Fibroblast of peridontal ligament (primary cell): ENCODE measurements around the gene ADAMTS15.

ENCODE experiments used
- DNase-seq: peaks from one replicate; pipeline ENCODE4 v3.0.0-alpha.2; 2010; ENCODE audit errors: extremely low read depth

Gene ADAMTS15

DNA sequence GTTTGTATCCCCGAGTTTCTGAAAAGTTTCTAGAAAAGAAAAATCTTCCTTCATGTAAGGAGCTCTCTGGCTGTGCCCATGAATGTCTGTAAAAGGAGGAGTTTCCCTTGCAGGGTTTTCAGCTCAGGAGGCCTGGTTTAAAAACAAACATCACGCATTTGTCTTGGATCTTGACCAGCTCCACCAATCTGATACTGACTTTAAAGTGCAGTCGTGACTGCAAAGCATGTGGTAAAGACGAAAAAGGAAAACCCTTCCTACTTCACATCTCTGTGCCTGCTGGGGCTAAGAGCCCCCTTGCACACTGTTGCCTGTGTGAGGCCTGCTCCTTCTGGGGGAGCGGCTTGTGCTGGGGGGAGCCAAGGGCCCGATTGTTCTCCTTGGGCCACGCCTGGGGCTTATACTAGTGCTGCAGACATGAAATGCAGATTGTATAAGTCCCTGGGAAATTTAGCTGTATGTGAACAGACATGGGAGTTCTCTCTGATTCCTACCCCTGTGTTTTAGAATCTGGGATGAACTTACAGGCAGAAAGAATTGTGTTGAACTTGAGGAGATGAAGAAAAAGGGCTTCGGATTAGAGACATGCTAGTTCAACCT, 62.1 kb downstream of the ADAMTS15 start:
- DNase-seq, result peak; percentile 87

- DNase-seq, result no peak
Observed at GRCh38 chr11:130511765-130512164, 63.3 kb downstream of the ADAMTS15 start.

DNA sequence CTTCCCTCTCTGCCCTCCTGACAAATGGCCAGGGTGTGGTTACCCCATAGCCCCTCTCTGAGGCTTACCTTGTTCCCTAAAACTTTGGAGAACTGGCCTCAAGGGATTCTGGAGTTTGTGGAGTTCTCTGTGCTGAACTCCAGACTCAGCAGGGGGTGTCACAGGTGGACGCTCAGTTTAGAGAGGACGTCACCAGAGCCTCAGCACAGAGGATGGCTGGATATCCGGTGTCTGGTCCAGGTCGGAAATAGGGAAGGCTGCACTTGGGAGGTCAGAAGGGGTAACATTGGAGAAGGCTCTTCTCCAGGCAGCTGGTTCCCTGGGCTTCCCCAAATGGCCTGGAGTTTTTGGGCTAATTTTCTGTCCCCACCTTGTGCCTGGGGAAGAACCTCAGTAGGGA, 64.2 kb downstream of the ADAMTS15 start:
- DNase-seq, result no peak

- DNase-seq, result no peak
Observed at GRCh38 chr11:130513132-130513531, 64.7 kb downstream of the ADAMTS15 start.

DNA sequence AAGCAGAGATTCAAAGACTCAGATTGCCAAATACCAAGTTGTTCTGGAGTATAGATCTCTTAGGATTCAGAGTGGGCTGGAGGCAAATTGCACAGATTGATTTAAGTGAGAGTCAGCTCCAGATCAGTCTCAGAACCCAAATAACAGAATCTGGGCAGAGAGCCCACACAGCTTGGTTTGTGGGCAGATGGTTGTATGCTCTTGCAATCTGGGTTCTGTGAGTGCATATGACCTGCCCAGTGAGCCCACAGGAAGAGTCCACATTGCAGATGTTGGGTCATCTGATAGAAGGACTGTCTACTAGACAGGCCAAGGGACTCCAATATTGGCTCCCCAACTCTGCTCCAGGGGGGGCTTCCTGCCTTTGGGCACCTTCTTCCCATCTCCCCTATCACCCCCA, 65.9 kb downstream of the ADAMTS15 start:
- DNase-seq, result peak; percentile 92

DNA sequence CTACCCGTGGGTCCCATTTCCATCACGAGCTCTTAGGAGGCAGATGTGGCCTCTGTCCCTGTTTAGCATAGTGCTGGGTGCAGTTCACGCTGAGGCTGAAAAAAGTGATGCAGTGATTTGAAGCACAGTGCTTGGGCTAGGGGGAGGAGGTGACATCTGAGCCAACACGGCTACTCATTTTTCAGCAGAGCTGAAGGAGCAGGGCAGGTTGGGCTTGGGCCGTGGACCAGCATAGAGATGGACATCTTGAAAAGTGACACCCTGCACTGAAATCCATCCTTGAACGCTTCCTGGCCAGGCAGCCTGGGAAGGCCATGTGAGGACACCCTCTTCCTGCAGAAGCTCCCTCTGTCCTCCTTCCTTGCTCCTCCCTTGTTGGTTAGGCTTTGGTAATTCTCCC, 66.4 kb downstream of the ADAMTS15 start:
- DNase-seq, result no peak

DNA sequence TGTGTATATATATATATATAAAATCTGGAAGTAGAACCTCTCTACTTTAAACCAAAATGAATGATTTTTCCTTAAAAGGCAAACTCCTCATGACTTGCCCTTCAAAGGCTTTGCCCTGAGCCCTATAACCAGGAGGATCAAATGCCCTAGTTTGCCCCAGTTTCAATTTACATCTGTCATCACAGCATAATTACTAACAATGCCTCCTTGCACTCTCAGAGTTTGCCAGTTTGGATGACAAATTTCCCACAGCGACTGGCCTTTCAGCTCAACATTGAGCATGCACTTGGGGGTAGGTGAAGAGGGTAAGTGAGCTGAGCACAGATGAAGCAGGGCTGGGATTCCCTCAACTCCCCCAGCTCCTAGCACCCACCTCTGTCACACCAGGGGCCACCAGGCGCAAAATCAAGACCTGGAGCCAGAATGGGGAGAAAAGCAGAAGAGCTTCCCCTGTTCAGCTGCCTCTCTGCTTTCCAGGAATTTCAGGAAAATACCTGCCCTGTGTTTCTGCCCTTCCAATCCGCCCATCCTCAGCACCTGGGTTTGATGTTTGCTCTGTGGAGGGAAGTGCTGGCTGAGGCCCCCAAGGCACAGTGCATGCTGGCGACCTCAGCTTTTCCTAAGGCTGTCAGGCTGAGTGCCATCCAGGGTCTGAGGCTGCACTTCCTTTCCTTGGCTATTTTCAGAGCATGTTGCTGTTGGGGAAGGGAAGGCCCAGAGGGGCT, 67.5 kb downstream of the ADAMTS15 start:
- DNase-seq, result peak; percentile 29

DNA sequence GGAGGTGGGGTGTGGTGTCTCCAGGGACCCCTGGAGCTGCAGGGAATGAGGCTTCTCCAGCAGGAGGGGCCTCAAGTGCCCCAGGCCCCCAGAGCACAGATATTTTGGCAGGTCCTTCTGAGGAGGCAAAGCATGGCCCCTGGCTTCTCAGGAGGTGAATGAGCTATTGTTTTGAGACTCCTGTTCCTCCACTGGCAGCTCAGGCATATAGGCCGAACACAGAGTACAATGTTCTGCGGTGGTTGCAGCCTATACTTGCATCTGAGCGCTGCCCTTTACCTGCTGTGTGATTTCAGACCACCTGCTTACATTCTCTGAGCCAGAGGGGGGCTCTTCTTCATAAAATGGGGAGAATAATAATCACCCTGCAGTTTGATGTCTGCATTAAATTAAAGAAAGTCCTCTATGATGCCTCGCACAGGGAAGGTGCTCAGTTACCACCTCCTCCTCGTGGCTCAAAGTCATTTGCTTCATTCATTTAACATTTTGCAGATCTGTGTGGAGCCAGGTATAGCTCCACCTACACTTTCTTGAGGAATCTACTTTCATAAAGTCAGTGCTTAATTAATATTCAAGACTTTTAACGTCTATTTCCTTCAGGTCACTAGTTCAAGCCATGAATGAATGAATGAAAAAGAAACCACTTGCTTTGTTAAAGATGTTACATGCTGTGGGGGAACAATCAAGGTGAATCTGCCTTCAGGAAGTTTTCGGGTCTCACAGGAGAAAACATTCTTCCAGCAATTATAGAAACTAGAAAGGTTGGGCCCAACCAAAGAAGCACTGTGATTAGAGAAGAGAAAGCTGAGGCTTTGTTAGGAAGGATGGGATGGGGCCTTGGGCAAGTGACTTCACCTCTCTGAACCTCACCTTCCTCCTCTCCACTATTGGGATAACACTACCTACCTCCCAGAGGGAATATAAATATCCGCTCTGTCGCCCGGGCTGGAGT, 68.4 kb downstream of the ADAMTS15 start:
- DNase-seq, result no peak

GRCh38 chr11:130518164-130518680, 69.8 kb downstream of the ADAMTS15 start:
- no peak for DNase-seq

DNA sequence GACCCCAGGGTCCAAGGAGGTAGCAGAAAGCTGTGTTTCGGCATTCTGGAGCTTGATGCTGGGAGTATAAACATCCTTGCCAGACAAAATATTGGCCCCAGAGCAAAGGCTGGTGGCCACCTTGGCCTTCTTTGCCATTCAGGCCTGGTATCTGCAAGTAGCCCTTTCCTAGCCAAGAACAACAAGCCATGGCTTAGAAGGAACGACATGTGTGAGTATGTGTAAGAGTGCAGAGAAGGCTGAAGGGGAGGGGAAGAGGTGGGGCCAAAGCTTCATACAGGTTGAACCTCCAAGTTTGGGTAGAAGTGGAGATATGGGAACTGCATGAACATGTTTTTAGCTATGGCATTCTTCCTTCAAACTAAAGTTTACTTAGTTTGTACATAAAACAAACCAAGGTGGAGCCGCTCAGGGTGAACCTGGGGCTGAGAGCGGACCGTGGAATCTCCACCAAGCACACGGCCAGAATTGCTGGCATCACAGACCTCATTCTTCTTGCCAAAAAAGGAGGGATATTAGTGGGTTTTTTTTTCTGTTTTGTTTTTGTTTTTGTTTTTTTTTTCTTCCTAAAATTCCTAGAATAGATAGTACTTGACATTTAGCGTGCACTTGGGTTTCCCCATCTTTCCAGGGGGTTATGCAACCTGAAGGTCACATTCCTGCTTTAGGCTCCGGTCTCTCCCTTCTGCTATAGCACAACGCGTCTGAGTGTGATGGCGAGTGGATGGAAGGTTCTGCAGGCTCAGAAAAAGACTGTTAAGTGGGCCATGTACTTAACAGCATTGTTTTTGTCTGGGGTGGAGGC, 70.9 kb downstream of the ADAMTS15 start:
- DNase-seq, result no peak

DNA sequence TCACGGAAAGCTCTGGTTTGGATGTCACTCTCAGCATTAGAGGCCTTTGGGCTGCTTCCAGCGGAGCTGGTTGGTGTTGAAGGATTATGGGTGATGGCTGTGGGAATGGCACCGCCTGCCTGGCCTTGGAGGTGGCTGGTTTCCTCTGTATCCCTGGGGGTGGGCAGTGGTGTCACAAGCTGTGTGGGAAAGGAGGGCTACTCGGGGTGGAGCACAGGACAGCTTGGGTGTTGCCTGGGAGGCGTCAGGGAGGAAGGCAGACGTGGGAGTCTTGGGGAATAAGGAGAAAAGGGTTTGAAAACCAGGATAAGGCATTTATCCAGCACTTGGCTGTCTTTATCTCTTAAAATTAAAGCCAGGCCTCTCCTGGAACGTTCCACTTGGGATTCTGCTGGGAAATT, 71.8 kb downstream of the ADAMTS15 start:
- DNase-seq, result peak; percentile 60

DNA sequence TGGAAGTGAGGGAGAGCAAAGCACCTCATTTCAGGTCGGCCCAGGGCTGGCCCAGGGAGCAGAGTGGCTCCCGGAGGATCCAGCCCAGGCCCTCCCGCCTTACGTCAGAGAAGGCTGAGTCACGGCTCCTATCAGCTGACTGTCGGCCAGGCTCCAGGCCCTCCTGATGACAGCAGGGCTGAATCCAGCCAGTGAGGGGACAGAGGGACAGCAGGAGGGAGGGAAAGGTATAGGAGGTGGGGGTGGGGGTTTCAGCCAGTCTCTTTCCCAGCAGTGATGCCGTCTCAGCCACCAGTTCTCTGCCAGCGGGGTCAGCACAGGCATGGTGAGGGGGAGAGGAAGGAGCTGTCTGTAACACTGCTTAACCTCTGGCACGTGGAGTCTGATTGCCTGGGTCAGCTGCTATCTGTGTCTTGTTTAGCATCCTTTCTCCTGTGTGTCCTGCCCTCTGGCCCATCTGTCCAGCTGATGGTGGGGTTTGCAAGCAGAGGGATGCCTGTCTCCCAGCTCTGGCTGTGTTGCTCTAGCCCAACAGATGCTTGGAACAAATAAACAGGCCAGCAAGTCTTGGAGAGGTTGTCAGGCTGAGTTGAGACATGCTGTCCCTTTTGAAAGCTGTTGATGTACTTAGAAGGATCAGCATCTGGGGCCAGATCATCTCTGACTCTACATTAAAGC, 74.0 kb downstream of the ADAMTS15 start:
- peak; percentile 87 for DNase-seq

GRCh38 chr11:130523166-130523565, 74.7 kb downstream of the ADAMTS15 start:
- peak; percentile 4 for DNase-seq

GRCh38 chr11:130523609-130524008, 75.2 kb downstream of the ADAMTS15 start:
- peak; percentile 70 for DNase-seq

GRCh38 chr11:130524132-130524790, 75.8 kb downstream of the ADAMTS15 start:
- DNase-seq, result no peak

- DNase-seq, result no peak
Observed at GRCh38 chr11:130525307-130525706, 76.9 kb downstream of the ADAMTS15 start.
